ENCODE data around the gene FAM163B. TPM values are rescaled to one million over a fixed set of nuclear protein-coding genes. Genes with fewer than 3 reads are reported as not detected.

FAM163B gene
- total RNA-seq, 2 experiments from 2014 or later: not detected

GRCh38 chr9:133595910-133596309, 13.3 kb downstream of the FAM163B start:
- no peaks in the 10 kb centered on the region for H3K4me1 Mint-ChIP-seq
- H3K36me3 Mint-ChIP-seq: no peaks in the 10 kb centered on the region
- ATAC-seq (ENCODE audit: low read depth) (no peak), DNase-seq (no peak)
- no peak overlapping the region for H3K4me3 Mint-ChIP-seq
- no peak overlapping the region for H3K27ac Mint-ChIP-seq
- H3K27me3 Mint-ChIP-seq: no peaks in the 10 kb centered on the region
- POLR2A ChIA-PET: no interaction called here
- H3K9me3 Mint-ChIP-seq: peaks cover 6% of the 10 kb centered on the region

GRCh38 chr9:133594310-133594709, 14.9 kb downstream of the FAM163B start:
- no peak for DNase-seq
- POLR2A ChIA-PET: no interaction called here
- no peaks in the 10 kb centered on the region for H3K27me3 Mint-ChIP-seq
- H3K36me3 Mint-ChIP-seq: no peaks in the 10 kb centered on the region
- no peak overlapping the region for H3K27ac Mint-ChIP-seq
- no peak overlapping the region for H3K4me3 Mint-ChIP-seq
- no peaks in the 10 kb centered on the region for H3K4me1 Mint-ChIP-seq
- peaks cover 6% of the 10 kb centered on the region for H3K9me3 Mint-ChIP-seq
- no peak for ATAC-seq (ENCODE audit: low read depth)

- no peak for ATAC-seq (ENCODE audit: low read depth)
Measured at GRCh38 chr9:133593587-133594253, 15.5 kb downstream of the FAM163B start.

GRCh38 chr9:133592731-133593409, 16.3 kb downstream of the FAM163B start:
- no peak for DNase-seq
- no peak for ATAC-seq (ENCODE audit: low read depth)
- Mint-ChIP-seq H3K4me1 (no peaks in the 10 kb centered on the region), H3K4me3 (no peak overlapping the region), H3K27me3 (no peaks in the 10 kb centered on the region), H3K27ac (no peak overlapping the region), H3K36me3 (no peaks in the 10 kb centered on the region), H3K9me3 (peaks cover 7% of the 10 kb centered on the region)
- POLR2A ChIA-PET: no interaction called here

More at GRCh38 chr9:133593587-133594253, 15.5 kb downstream of the FAM163B start:
- POLR2A ChIA-PET: no interaction called here
- DNase-seq: no peak
- Mint-ChIP-seq H3K4me3 (no peak overlapping the region), H3K36me3 (no peaks in the 10 kb centered on the region), H3K27ac (no peak overlapping the region), H3K9me3 (peaks cover 6% of the 10 kb centered on the region), H3K27me3 (no peaks in the 10 kb centered on the region), H3K4me1 (no peaks in the 10 kb centered on the region)

- Mint-ChIP-seq H3K4me3 (no peak overlapping the region), H3K27ac (no peak overlapping the region), H3K27me3 (no peaks in the 10 kb centered on the region), H3K4me1 (no peaks in the 10 kb centered on the region), H3K36me3 (no peaks in the 10 kb centered on the region), H3K9me3 (peaks cover 4% of the 10 kb centered on the region)
- POLR2A ChIA-PET: no interaction called here
- DNase-seq (no peak), ATAC-seq (ENCODE audit: low read depth) (no peak)
Measured at GRCh38 chr9:133591985-133592384, 17.2 kb downstream of the FAM163B start.

GRCh38 chr9:133591116-133591910, 17.9 kb downstream of the FAM163B start:
- DNase-seq (no peak), ATAC-seq (ENCODE audit: low read depth) (no peak)
- Mint-ChIP-seq H3K9me3 (peaks cover 3% of the 10 kb centered on the region), H3K27me3 (peaks cover 3% of the 10 kb centered on the region), H3K4me1 (no peaks in the 10 kb centered on the region), H3K27ac (no peak overlapping the region), H3K36me3 (no peaks in the 10 kb centered on the region), H3K4me3 (no peak overlapping the region)
- POLR2A ChIA-PET: no interaction called here

- POLR2A ChIA-PET: interaction anchor here (0.7 kb wide), 1 partner anchor 111 kb away, joined by 3 read pairs; no protein-coding TSS in a partner anchor
- peaks cover 12% of the 10 kb centered on the region for H3K27me3 Mint-ChIP-seq
Measured at GRCh38 chr9:133590231-133590855, 18.8 kb downstream of the FAM163B start.

GRCh38 chr9:133589454-133590227, 19.5 kb downstream of the FAM163B start:
- POLR2A ChIA-PET: interaction anchor here (0.7 kb wide), 1 partner anchor 112 kb away, joined by 3 read pairs; no protein-coding TSS in a partner anchor
- DNase-seq (peak; percentile 58), ATAC-seq (ENCODE audit: low read depth) (no peak)
- no peak overlapping the region for H3K27ac Mint-ChIP-seq
- peaks cover 3% of the 10 kb centered on the region for H3K9me3 Mint-ChIP-seq
- H3K36me3 Mint-ChIP-seq: no peaks in the 10 kb centered on the region
- H3K4me3 Mint-ChIP-seq: no peak overlapping the region
- H3K4me1 Mint-ChIP-seq: no peaks in the 10 kb centered on the region
- H3K27me3 Mint-ChIP-seq: peaks cover 19% of the 10 kb centered on the region

More at GRCh38 chr9:133590231-133590855, 18.8 kb downstream of the FAM163B start:
- H3K27ac Mint-ChIP-seq: no peak overlapping the region
- H3K4me1 Mint-ChIP-seq: no peaks in the 10 kb centered on the region
- ATAC-seq (ENCODE audit: low read depth) (no peak), DNase-seq (no peak)
- peaks cover 3% of the 10 kb centered on the region for H3K9me3 Mint-ChIP-seq
- no peak overlapping the region for H3K4me3 Mint-ChIP-seq
- no peaks in the 10 kb centered on the region for H3K36me3 Mint-ChIP-seq

GRCh38 chr9:133587466-133587865, 21.7 kb downstream of the FAM163B start:
- ATAC-seq (ENCODE audit: low read depth) (no peak), DNase-seq (no peak)
- no peaks in the 10 kb centered on the region for H3K36me3 Mint-ChIP-seq
- POLR2A ChIA-PET: no interaction called here
- peaks cover 3% of the 10 kb centered on the region for H3K9me3 Mint-ChIP-seq
- peaks cover 28% of the 10 kb centered on the region for H3K27me3 Mint-ChIP-seq
- H3K4me1 Mint-ChIP-seq: no peaks in the 10 kb centered on the region
- no peak overlapping the region for H3K4me3 Mint-ChIP-seq
- no peak overlapping the region for H3K27ac Mint-ChIP-seq

GRCh38 chr9:133587051-133587450, 22.1 kb downstream of the FAM163B start:
- POLR2A ChIA-PET: no interaction called here
- Mint-ChIP-seq H3K36me3 (no peaks in the 10 kb centered on the region), H3K4me3 (no peak overlapping the region), H3K27ac (no peak overlapping the region), H3K9me3 (peaks cover 3% of the 10 kb centered on the region), H3K27me3 (peaks cover 28% of the 10 kb centered on the region), H3K4me1 (no peaks in the 10 kb centered on the region)
- ATAC-seq (ENCODE audit: low read depth): no peak
- DNase-seq: no peak

- H3K36me3 Mint-ChIP-seq: no peaks in the 10 kb centered on the region
- H3K4me3 Mint-ChIP-seq: no peak overlapping the region
- no peaks in the 10 kb centered on the region for H3K4me1 Mint-ChIP-seq
Measured at GRCh38 chr9:133585481-133586351, 23.5 kb downstream of the FAM163B start.

More at GRCh38 chr9:133585481-133586351, 23.5 kb downstream of the FAM163B start:
- ATAC-seq (ENCODE audit: low read depth) (no peak), DNase-seq (no peak)
- Mint-ChIP-seq H3K27me3 (peaks cover 31% of the 10 kb centered on the region), H3K27ac (no peak overlapping the region), H3K9me3 (peaks cover 3% of the 10 kb centered on the region)
- POLR2A ChIA-PET: no interaction called here

Data from activated naive CD8-positive, alpha-beta T cell treated with anti-CD3 and anti-CD28 coated beads, Interleukin-2, amount 10 ng/mL, durations not matched to agents 7 days and 5 days (primary cell).